ENCODE data around the gene VPS26C. TPM values are rescaled to one million over a fixed set of nuclear protein-coding genes. Genes with fewer than 3 reads are reported as not detected.

VPS26C gene
- total RNA-seq, 1 experiment from 2014 or later = 47.4 TPM

GRCh38 chr21:37186983-37187382 is 80.2 kb downstream of the VPS26C start:
- ATAC-seq = no peak
- intact Hi-C loops (cut with micrococcal nuclease; ENCODE audit: unreplicated experiment) (no loop called here), in situ Hi-C loops (cut with HindIII; ENCODE audit: low pct_unique_long_range_greater_than_20kb, low sequenced_read_pairs) (no loop called here)
- Histone ChIP-seq H3K27ac (ENCODE audit: low read length) (no peak overlapping the region), H3K36me3 (ENCODE audit: control insufficient read depth, insufficient read depth, low read length) (peaks cover 7% of the 10 kb centered on the region), H3K27me3 (ENCODE audit: control insufficient read depth, insufficient read depth, low read length) (no peaks in the 10 kb centered on the region), H3K9me3 (ENCODE audit: control insufficient read depth, insufficient read depth, low read depth, low read length) (no peaks in the 10 kb centered on the region), H3K4me1 (ENCODE audit: control insufficient read depth, insufficient read depth, low read length) (no peaks in the 10 kb centered on the region), H3K4me3 (ENCODE audit: low read depth in 2 of 2, low read length in 2 of 2) (no peak overlapping the region)
- BruUV-seq (replicated peaks) = no TSS peak
- TF ChIP-seq POLR2AphosphoS5 (IDR thresholded peaks at IDR 0.05; ENCODE audit: low read depth, low read length) = no peak
- TF ChIP-seq SIN3A (IDR thresholded peaks at IDR 0.05; ENCODE audit: borderline replicate concordance, insufficient read depth, low read depth, low read length) = no peak
- TF ChIP-seq, protein P1, sequence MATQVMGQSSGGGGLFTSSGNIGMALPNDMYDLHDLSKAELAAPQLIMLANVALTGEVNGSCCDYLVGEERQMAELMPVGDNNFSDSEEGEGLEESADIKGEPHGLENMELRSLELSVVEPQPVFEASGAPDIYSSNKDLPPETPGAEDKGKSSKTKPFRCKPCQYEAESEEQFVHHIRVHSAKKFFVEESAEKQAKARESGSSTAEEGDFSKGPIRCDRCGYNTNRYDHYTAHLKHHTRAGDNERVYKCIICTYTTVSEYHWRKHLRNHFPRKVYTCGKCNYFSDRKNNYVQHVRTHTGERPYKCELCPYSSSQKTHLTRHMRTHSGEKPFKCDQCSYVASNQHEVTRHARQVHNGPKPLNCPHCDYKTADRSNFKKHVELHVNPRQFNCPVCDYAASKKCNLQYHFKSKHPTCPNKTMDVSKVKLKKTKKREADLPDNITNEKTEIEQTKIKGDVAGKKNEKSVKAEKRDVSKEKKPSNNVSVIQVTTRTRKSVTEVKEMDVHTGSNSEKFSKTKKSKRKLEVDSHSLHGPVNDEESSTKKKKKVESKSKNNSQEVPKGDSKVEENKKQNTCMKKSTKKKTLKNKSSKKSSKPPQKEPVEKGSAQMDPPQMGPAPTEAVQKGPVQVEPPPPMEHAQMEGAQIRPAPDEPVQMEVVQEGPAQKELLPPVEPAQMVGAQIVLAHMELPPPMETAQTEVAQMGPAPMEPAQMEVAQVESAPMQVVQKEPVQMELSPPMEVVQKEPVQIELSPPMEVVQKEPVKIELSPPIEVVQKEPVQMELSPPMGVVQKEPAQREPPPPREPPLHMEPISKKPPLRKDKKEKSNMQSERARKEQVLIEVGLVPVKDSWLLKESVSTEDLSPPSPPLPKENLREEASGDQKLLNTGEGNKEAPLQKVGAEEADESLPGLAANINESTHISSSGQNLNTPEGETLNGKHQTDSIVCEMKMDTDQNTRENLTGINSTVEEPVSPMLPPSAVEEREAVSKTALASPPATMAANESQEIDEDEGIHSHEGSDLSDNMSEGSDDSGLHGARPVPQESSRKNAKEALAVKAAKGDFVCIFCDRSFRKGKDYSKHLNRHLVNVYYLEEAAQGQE (IDR thresholded peaks at IDR 0.05; ENCODE audit: insufficient read depth in 1 of 2, low read depth in 2 of 2, low read length in 1 of 2) = no peak
- TF ChIP-seq TCF7L2 (IDR thresholded peaks at IDR 0.05; ENCODE audit: low read depth, low read length) = no peak
- TF ChIP-seq, protein P2, sequence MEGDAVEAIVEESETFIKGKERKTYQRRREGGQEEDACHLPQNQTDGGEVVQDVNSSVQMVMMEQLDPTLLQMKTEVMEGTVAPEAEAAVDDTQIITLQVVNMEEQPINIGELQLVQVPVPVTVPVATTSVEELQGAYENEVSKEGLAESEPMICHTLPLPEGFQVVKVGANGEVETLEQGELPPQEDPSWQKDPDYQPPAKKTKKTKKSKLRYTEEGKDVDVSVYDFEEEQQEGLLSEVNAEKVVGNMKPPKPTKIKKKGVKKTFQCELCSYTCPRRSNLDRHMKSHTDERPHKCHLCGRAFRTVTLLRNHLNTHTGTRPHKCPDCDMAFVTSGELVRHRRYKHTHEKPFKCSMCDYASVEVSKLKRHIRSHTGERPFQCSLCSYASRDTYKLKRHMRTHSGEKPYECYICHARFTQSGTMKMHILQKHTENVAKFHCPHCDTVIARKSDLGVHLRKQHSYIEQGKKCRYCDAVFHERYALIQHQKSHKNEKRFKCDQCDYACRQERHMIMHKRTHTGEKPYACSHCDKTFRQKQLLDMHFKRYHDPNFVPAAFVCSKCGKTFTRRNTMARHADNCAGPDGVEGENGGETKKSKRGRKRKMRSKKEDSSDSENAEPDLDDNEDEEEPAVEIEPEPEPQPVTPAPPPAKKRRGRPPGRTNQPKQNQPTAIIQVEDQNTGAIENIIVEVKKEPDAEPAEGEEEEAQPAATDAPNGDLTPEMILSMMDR (IDR thresholded peaks at IDR 0.05) = no peak
- ChIA-PET POLR2A (no interaction called here), CTCF (no interaction called here)
- no peak for DNase-seq (ENCODE audit: low read depth, low spot score)

DNA sequence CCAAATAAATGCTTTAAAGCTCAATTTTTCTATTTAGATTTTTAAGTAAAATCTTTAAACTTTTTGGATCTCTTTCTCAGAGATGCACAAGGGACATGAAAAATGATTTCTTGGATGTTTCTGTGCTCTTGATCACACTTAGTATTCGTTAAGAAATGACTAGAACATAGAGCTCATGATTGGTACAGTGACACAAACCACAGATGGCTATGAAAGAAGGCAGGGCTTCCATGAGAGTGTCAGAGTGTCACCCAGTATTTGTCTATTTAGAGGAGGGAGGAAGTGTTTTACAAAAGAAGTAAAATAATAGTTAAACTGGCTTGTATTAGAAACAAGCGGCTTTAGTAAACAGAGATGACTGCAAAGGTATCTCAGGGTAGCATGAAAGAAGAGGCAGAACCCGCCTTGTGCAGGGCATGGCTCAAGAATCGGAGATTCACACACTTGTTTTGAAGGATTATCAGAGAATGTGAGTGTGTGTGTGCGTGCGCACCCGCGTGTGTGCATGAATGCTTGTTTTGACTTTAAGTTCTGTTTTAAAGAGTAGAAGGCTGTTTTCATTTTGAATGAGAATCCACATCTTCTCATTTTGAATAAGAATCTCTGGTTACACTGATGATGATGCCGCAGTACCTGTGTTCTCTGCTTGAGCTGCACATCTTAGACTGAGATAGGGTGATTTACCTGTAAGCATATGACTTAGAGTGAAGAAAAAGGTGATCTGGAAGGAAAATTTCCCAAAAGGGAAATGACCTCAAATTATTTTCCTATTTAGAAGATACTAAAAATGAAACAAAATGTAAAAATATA is 82.1 kb downstream of the VPS26C start:
- ChIA-PET CTCF (no interaction called here), POLR2A (interaction anchor here (0.7 kb wide), 1 partner anchor 620 kb away, joined by 11 read pairs; no protein-coding TSS in a partner anchor)
- no peak overlapping the region for H3K4me3 ChIP-seq (ENCODE audit: low read depth in 2 of 2, low read length in 2 of 2)
- no TSS peak for BruUV-seq (replicated peaks)
- DNase-seq (ENCODE audit: low read depth, low spot score) = no peak
- in situ Hi-C loops (cut with HindIII; ENCODE audit: low pct_unique_long_range_greater_than_20kb, low sequenced_read_pairs) (no loop called here), intact Hi-C loops (cut with micrococcal nuclease; ENCODE audit: unreplicated experiment) (no loop called here)
- H3K4me1 ChIP-seq (ENCODE audit: control insufficient read depth, insufficient read depth, low read length) = no peaks in the 10 kb centered on the region
- TF ChIP-seq, protein P2 (IDR thresholded peaks at IDR 0.05) = no peak
- TF ChIP-seq SIN3A (IDR thresholded peaks at IDR 0.05; ENCODE audit: borderline replicate concordance, insufficient read depth, low read depth, low read length) (no peak), TCF7L2 (IDR thresholded peaks at IDR 0.05; ENCODE audit: low read depth, low read length) (no peak), POLR2AphosphoS5 (IDR thresholded peaks at IDR 0.05; ENCODE audit: low read depth, low read length) (no peak)
- TF ChIP-seq, protein P1 (IDR thresholded peaks at IDR 0.05; ENCODE audit: insufficient read depth in 1 of 2, low read depth in 2 of 2, low read length in 1 of 2) = no peak
- H3K27me3 ChIP-seq (ENCODE audit: control insufficient read depth, insufficient read depth, low read length) = no peaks in the 10 kb centered on the region
- no peak for ATAC-seq
- H3K36me3 ChIP-seq (ENCODE audit: control insufficient read depth, insufficient read depth, low read length) = peaks cover 9% of the 10 kb centered on the region
- H3K27ac ChIP-seq (ENCODE audit: low read length) = no peak overlapping the region
- H3K9me3 ChIP-seq (ENCODE audit: control insufficient read depth, insufficient read depth, low read depth, low read length) = no peaks in the 10 kb centered on the region

Data from Panc1 (cell line).